IPS-11a (cell line): ENCODE results near the gene LDLRAP1.

Source experiments
- H3K4me3 ChIP-seq: one replicate; pipeline ENCODE4 v1.5.1; 2013; ENCODE audit warnings: low read depth, low read length, control low read depth

The LDLRAP1 gene

GRCh38 chr1:25523542-25523941 lies 19.9 kb upstream of the LDLRAP1 start:
- H3K4me3 ChIP-seq: no peak overlapping the region

- H3K4me3 ChIP-seq: no peak overlapping the region
Measured at GRCh38 chr1:25524568-25525360, 18.6 kb upstream of the LDLRAP1 start.

- no peak overlapping the region for H3K4me3 ChIP-seq
Measured at GRCh38 chr1:25525361-25525688, 18.1 kb upstream of the LDLRAP1 start.

GRCh38 chr1:25526753-25527152 lies 16.7 kb upstream of the LDLRAP1 start:
- H3K4me3 ChIP-seq: no peak overlapping the region

GRCh38 chr1:25527226-25527846 lies 16.1 kb upstream of the LDLRAP1 start:
- H3K4me3 ChIP-seq: no peak overlapping the region

GRCh38 chr1:25527946-25528595 lies 15.3 kb upstream of the LDLRAP1 start:
- no peak overlapping the region for H3K4me3 ChIP-seq

GRCh38 chr1:25528881-25529517 lies 14.4 kb upstream of the LDLRAP1 start:
- no peak overlapping the region for H3K4me3 ChIP-seq

- no peak overlapping the region for H3K4me3 ChIP-seq
Measured at GRCh38 chr1:25529518-25530185, 13.8 kb upstream of the LDLRAP1 start.

- no peak overlapping the region for H3K4me3 ChIP-seq
Measured at GRCh38 chr1:25530186-25531081, 13.0 kb upstream of the LDLRAP1 start.

GRCh38 chr1:25531082-25531461 lies 12.3 kb upstream of the LDLRAP1 start:
- H3K4me3 ChIP-seq: no peak overlapping the region

GRCh38 chr1:25532970-25533369 lies 10.4 kb upstream of the LDLRAP1 start:
- H3K4me3 ChIP-seq: no peak overlapping the region

GRCh38 chr1:25533775-25534409 lies 9.5 kb upstream of the LDLRAP1 start:
- H3K4me3 ChIP-seq: no peak overlapping the region

GRCh38 chr1:25534410-25534788 lies 9.0 kb upstream of the LDLRAP1 start:
- H3K4me3 ChIP-seq: no peak overlapping the region

GRCh38 chr1:25536124-25536523 lies 7.3 kb upstream of the LDLRAP1 start:
- H3K4me3 ChIP-seq: no peak overlapping the region

- H3K4me3 ChIP-seq: no peak overlapping the region
Measured at GRCh38 chr1:25537153-25537831, 6.1 kb upstream of the LDLRAP1 start.

GRCh38 chr1:25538191-25538767 lies 5.1 kb upstream of the LDLRAP1 start:
- no peak overlapping the region for H3K4me3 ChIP-seq

- H3K4me3 ChIP-seq: no peak overlapping the region
Measured at GRCh38 chr1:25540750-25541342, 2.6 kb upstream of the LDLRAP1 start.

GRCh38 chr1:25541425-25541824 lies 2.0 kb upstream of the LDLRAP1 start:
- no peak overlapping the region for H3K4me3 ChIP-seq
